Measurements from ENCODE around the gene MORN5. TPM values are rescaled to one million over a fixed set of nuclear protein-coding genes. Genes with fewer than 3 reads are reported as not detected.

Gene MORN5
- total RNA-seq, 4 donors from 2014 or later, result 3.8 to 4.0 TPM; not detected in 2

GRCh38 chr9:122127396-122127798, 32.3 kb upstream of the MORN5 start:
- in situ Hi-C loops (cut with MboI; ENCODE audit: low pct_ligation_motif_present in 1 of 4, low pct_unique_long_range_greater_than_20kb in 1 of 4, low sequenced_read_pairs in 3 of 4) (loop anchor here in 3 of 4 donors (10.0 to 25.0 kb wide), 4 partner anchors 217 to 335 kb away; no protein-coding TSS in a partner anchor), intact Hi-C loops (cut with DNase I; ENCODE audit: low total_unique reads) (loop anchor here (10.0 kb wide), 1 partner anchor 327 kb away; no protein-coding TSS in a partner anchor)
- DNase-seq, result no peak
- peaks cover 41% of the 10 kb centered on the region for H3K27me3 ChIP-seq
- H3K27ac ChIP-seq, result no peak overlapping the region
- no peaks in the 10 kb centered on the region for H3K9me3 ChIP-seq
- peaks cover 0 to 20% (median 8%) of the 10 kb centered on the region in 4 donors for H3K4me1 ChIP-seq
- H3K36me3 ChIP-seq, result no peaks in the 10 kb centered on the region
- no peak overlapping the region for H3K4me3 ChIP-seq
- 55% methylated on average over 4 of the region's 10 CpGs; no CpG with 5 or more reads in 1 of the 2 donors for WGBS, 2 donors (ENCODE audit: low coverage in 1 of 2)
- no peak for TF ChIP-seq CTCF (IDR thresholded peaks at IDR 0.05)
- TF ChIP-seq POLR2A (IDR thresholded peaks at IDR 0.05), result no peak
- TF ChIP-seq POLR2AphosphoS5 (IDR thresholded peaks at IDR 0.05), result no peak
- TF ChIP-seq EP300 (IDR thresholded peaks at IDR 0.05; ENCODE audit: low read depth), result no peak

DNA sequence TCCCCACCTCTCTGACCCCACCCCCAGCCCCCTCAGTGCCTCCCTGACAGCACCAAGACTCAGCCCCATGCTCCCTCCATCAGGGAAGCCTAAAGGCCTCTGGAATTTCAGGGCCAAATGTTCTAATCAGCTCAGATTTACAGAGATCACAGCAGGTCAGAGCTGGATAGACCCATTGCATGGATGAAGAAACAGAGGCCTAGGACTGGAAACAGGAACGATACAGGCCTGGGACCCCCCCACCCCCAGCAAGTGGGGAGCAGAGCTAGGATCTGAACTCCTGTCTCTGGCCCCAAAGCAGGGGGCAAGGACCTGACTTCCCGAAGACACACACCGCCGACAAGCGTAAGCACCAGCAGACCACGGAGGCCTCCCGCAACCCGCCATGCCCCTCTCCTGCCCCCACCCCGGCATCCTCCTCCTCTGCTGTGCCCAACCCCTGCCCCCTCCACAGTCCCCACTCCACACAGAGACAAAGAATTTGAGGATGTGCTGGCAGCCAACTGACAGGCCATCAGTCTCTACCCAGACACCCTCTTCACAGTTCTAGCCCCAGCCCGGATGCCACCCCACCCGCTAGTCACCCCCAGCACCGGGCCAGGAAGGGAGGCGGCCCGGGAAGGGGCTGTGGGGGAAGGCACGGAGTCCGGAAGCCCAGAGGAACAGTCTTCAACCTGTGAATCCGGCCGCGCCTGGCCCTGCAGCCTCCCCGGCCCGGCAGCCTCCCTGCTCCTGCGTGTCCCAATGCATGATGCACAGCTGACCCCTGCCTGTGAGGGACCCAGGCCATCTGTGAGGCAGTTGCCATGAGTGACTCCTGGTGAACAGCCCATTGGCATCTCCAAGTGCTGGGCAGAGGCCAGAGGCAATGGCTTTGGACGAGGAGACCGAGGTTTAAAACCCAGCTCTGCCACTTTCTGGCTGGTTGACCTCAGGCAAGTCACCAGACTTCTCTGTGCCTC, 31.4 kb upstream of the MORN5 start:
- DNase-seq, result no peak
- Histone ChIP-seq H3K4me1 (peaks cover 0 to 20% (median 8%) of the 10 kb centered on the region in 4 donors), H3K27ac (no peak overlapping the region), H3K4me3 (no peak overlapping the region), H3K36me3 (no peaks in the 10 kb centered on the region), H3K9me3 (no peaks in the 10 kb centered on the region), H3K27me3 (peaks cover 41% of the 10 kb centered on the region)
- 77% methylated on average over 22 of the region's 24 CpGs; no CpG with 5 or more reads in 1 of the 2 donors for WGBS, 2 donors (ENCODE audit: low coverage in 1 of 2)
- TF ChIP-seq POLR2A (IDR thresholded peaks at IDR 0.05) (no peak), CTCF (IDR thresholded peaks at IDR 0.05) (no peak), POLR2AphosphoS5 (IDR thresholded peaks at IDR 0.05) (no peak), EP300 (IDR thresholded peaks at IDR 0.05; ENCODE audit: low read depth) (no peak)
- intact Hi-C loops (cut with DNase I; ENCODE audit: low total_unique reads) (loop anchor here (10.0 kb wide), 1 partner anchor 327 kb away; no protein-coding TSS in a partner anchor), in situ Hi-C loops (cut with MboI; ENCODE audit: low pct_ligation_motif_present in 1 of 4, low pct_unique_long_range_greater_than_20kb in 1 of 4, low sequenced_read_pairs in 3 of 4) (loop anchor here in 3 of 4 donors (10.0 to 25.0 kb wide), 4 partner anchors 217 to 334 kb away; no protein-coding TSS in a partner anchor)

DNA sequence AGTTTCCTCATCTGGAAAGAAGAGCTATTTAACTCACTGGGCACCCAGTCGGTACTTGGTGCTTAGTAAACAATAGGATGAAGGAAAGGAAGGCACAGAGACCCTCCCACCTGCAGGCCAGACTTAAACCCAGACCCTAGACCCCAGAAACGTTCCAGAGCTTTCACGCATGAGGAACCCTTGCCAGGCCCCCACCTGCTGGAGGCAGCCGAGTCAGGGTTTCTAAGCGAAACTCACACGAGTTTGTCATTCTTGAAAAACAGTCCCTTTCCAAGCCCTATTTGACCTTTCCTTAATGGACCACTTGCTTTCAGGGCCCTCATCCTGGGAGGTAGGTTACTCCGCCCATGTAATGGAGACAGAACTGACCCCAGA, 30.8 kb upstream of the MORN5 start:
- peaks cover 41% of the 10 kb centered on the region for H3K27me3 ChIP-seq
- TF ChIP-seq POLR2A (IDR thresholded peaks at IDR 0.05), result no peak
- TF ChIP-seq CTCF (IDR thresholded peaks at IDR 0.05), result no peak
- TF ChIP-seq POLR2AphosphoS5 (IDR thresholded peaks at IDR 0.05), result no peak
- TF ChIP-seq EP300 (IDR thresholded peaks at IDR 0.05; ENCODE audit: low read depth), result no peak
- DNase-seq, result no peak
- no peak overlapping the region for H3K4me3 ChIP-seq
- 73 to 80% methylated on average over 5 to 7 of the region's 7 CpGs for whole genome bisulfite sequencing, 2 donors (ENCODE audit: low coverage in 1 of 2)
- H3K36me3 ChIP-seq, result no peaks in the 10 kb centered on the region
- intact Hi-C loops (cut with DNase I; ENCODE audit: low total_unique reads) (loop anchor here (10.0 kb wide), 1 partner anchor 326 kb away; no protein-coding TSS in a partner anchor), in situ Hi-C loops (cut with MboI; ENCODE audit: low pct_ligation_motif_present in 1 of 4, low pct_unique_long_range_greater_than_20kb in 1 of 4, low sequenced_read_pairs in 3 of 4) (loop anchor here in 3 of 4 donors (10.0 to 25.0 kb wide), 4 partner anchors 216 to 333 kb away; no protein-coding TSS in a partner anchor)
- H3K4me1 ChIP-seq, result peaks cover 0 to 20% (median 8%) of the 10 kb centered on the region in 4 donors
- no peaks in the 10 kb centered on the region for H3K9me3 ChIP-seq
- no peak overlapping the region for H3K27ac ChIP-seq

- Histone ChIP-seq H3K27ac (no peak overlapping the region), H3K4me3 (no peak overlapping the region), H3K9me3 (no peaks in the 10 kb centered on the region), H3K27me3 (peaks cover 38% of the 10 kb centered on the region), H3K36me3 (no peaks in the 10 kb centered on the region), H3K4me1 (peaks cover 0 to 20% (median 8%) of the 10 kb centered on the region in 4 donors)
- intact Hi-C loops (cut with DNase I; ENCODE audit: low total_unique reads) (loop anchor here (10.0 kb wide), 1 partner anchor 325 kb away; no protein-coding TSS in a partner anchor), in situ Hi-C loops (cut with MboI; ENCODE audit: low pct_ligation_motif_present in 1 of 4, low pct_unique_long_range_greater_than_20kb in 1 of 4, low sequenced_read_pairs in 3 of 4) (loop anchor here in 3 of 4 donors (10.0 to 25.0 kb wide), 4 partner anchors 215 to 332 kb away; no protein-coding TSS in a partner anchor)
- TF ChIP-seq POLR2AphosphoS5 (IDR thresholded peaks at IDR 0.05) (no peak), EP300 (IDR thresholded peaks at IDR 0.05; ENCODE audit: low read depth) (no peak), CTCF (IDR thresholded peaks at IDR 0.05) (no peak), POLR2A (IDR thresholded peaks at IDR 0.05) (no peak)
- no peak for DNase-seq
- 91 to 100% methylated on average over 1 to 2 of the region's 2 CpGs for WGBS, 2 donors (ENCODE audit: low coverage in 1 of 2)
Observed at GRCh38 chr9:122129969-122130368, 29.7 kb upstream of the MORN5 start.

Measured in transverse colon (tissue), 4 donors.